HepG2 (cell line): ENCODE measurements around the gene ZFAND4. TPM values are rescaled to one million over a fixed set of nuclear protein-coding genes. Genes with fewer than 3 reads are reported as not detected.

Experiments
- AHR ChIP-seq: IDR thresholded peaks from 2 replicates; pipeline ENCODE4 v1.6.1; 2018; ENCODE audit warnings: missing genetic modification reagents, missing compliant biosample characterization
- ARID4A ChIP-seq: sonication (generic); formaldehyde crosslinking; IDR thresholded peaks from 2 replicates; pipeline ENCODE4 v1.5.0; 2020; ENCODE audit warnings: mild to moderate bottlenecking, missing genetic modification reagents, borderline replicate concordance
- CEBPG ChIP-seq: IDR thresholded peaks from 2 replicates; pipeline ENCODE4 v1.6.1; 2016
- DNMT3B ChIP-seq: conservative IDR thresholded peaks from 2 replicates; pipeline ENCODE4 v1.6.1; 2016; ENCODE audit warnings: missing biosample characterization, control low read depth
- FOSL1 ChIP-seq: sonication (generic); formaldehyde crosslinking; IDR thresholded peaks from 2 replicates; pipeline ENCODE4 v1.9.0; 2021; ENCODE audit warnings: missing genetic modification reagents, borderline replicate concordance
- FOXO1 ChIP-seq: sonication (generic); formaldehyde crosslinking; IDR thresholded peaks from 2 replicates; pipeline ENCODE4 v1.4.0; 2020; ENCODE audit warnings: missing genetic modification reagents
- GABPA ChIP-seq, 2 experiments: IDR thresholded peaks; 2 replicates each; pipeline ENCODE4 v1.6.1; 2011 to 2016; ENCODE audit warnings: low read depth in 2 of 2, low read length in 1 of 2, missing biosample characterization in 1 of 2, missing genetic modification characterization in 1 of 2
- IKZF1 ChIP-seq: fragments of 450-650 bp; IDR thresholded peaks from 2 replicates; pipeline ENCODE4 v1.7.1; 2016
- JDP2 ChIP-seq: sonication (generic); formaldehyde crosslinking; IDR thresholded peaks from 2 replicates; pipeline ENCODE4 v1.8.1; 2022; ENCODE audit warnings: missing genetic modification reagents, borderline replicate concordance
- MEIS2 ChIP-seq: sonication (generic); formaldehyde crosslinking; IDR thresholded peaks from 2 replicates; pipeline ENCODE4 v1.9.0; 2021; ENCODE audit warnings: mild to moderate bottlenecking, missing genetic modification reagents
- PATZ1 ChIP-seq: sonication (generic); formaldehyde crosslinking; IDR thresholded peaks from 2 replicates; pipeline ENCODE4 v1.4.0; 2020; ENCODE audit warnings: missing genetic modification reagents
- PCBP1 ChIP-seq: fragments of 200-400 bp; formaldehyde crosslinking; IDR thresholded peaks from 2 replicates; pipeline ENCODE4 v1.6.1; 2017; ENCODE audit warnings: mild to moderate bottlenecking, low read depth, low read length, borderline replicate concordance
- RAD51 ChIP-seq: fragments of 450-650 bp; IDR thresholded peaks from 2 replicates; pipeline ENCODE4 v1.6.1; 2016; ENCODE audit warnings: borderline replicate concordance
- SOX6 ChIP-seq, 2 experiments: fragments of 450-650 bp in 1 of 2; sonication (generic) in 1 of 2; formaldehyde crosslinking in 1 of 2; IDR thresholded peaks; 2 replicates each; pipeline versions ENCODE4 v1.4.0 to v1.6.1; 2017 to 2020; ENCODE audit warnings: antibody characterized with exemption in 1 of 2, mild to moderate bottlenecking in 1 of 2, missing genetic modification reagents in 1 of 2
- TBP ChIP-seq: sonication (generic); formaldehyde crosslinking; IDR thresholded peaks from 2 replicates; pipeline ENCODE4 v1.5.0; 2020; ENCODE audit warnings: missing genetic modification reagents
- ZBTB1 ChIP-seq: sonication (generic); formaldehyde crosslinking; IDR thresholded peaks from 2 replicates; pipeline ENCODE4 v1.4.0; 2020; ENCODE audit warnings: missing genetic modification reagents, borderline replicate concordance
- ZBTB21 ChIP-seq: sonication (generic); formaldehyde crosslinking; IDR thresholded peaks from 2 replicates; pipeline ENCODE4 v1.4.0; 2020; ENCODE audit warnings: missing genetic modification reagents
- ZNF124 ChIP-seq: sonication (generic); formaldehyde crosslinking; IDR thresholded peaks from 2 replicates; pipeline ENCODE4 v1.4.0; 2020; ENCODE audit warnings: missing genetic modification reagents
- ZNF207 ChIP-seq: fragments of 450-650 bp; IDR thresholded peaks from 2 replicates; pipeline ENCODE4 v1.6.1; 2016; ENCODE audit warnings: antibody characterized with exemption, borderline replicate concordance
- ZNF331 ChIP-seq: sonication (generic); formaldehyde crosslinking; IDR thresholded peaks from 2 replicates; pipeline ENCODE4 v1.4.0; 2020; ENCODE audit warnings: missing genetic modification reagents
- ZNF451 ChIP-seq: sonication (generic); formaldehyde crosslinking; IDR thresholded peaks from 2 replicates; pipeline ENCODE4 v1.5.0; 2020; ENCODE audit warnings: mild to moderate bottlenecking, missing genetic modification reagents
- ZNF552 ChIP-seq: sonication (generic); formaldehyde crosslinking; IDR thresholded peaks from 2 replicates; pipeline ENCODE4 v1.9.0; 2022; ENCODE audit warnings: missing genetic modification reagents, mild to moderate bottlenecking, borderline replicate concordance
- ZNF597 ChIP-seq: sonication (generic); formaldehyde crosslinking; IDR thresholded peaks from 2 replicates; pipeline ENCODE4 v1.5.0; 2020; ENCODE audit warnings: missing genetic modification reagents
- ZNF615 ChIP-seq: sonication (generic); formaldehyde crosslinking; IDR thresholded peaks from 2 replicates; pipeline ENCODE4 v1.5.0; 2020; ENCODE audit warnings: mild to moderate bottlenecking, missing genetic modification reagents, borderline replicate concordance
- polyA plus RNA-seq, 8 experiments: library from polyadenylated mRNA; depleted of rRNA in 3 of 8; stranded (reverse) in 7 of 8; unstranded in 1 of 8; fragments of >200 nt; fragmentation: Illumina TruSeq in 4 of 8; extraction: Trizol in 4 of 8; gene quantifications; 2 replicates each; pipeline versions ENCODE4 v1.2.1 to v1.2.3, GENCODE V29; 2011 to 2016; ENCODE audit warnings: low read depth in 4 of 8, missing spikeins in 1 of 8, mixed read lengths in 1 of 8; ENCODE audit not compliant: insufficient read depth in 1 of 8
- total RNA-seq, 5 experiments: library from RNA; depleted of rRNA; stranded (reverse); fragments of >200 nt; fragmentation: Illumina TruSeq; extraction: Trizol; gene quantifications; 2 replicates each; pipeline ENCODE4 v1.2.3, GENCODE V29; 2016; ENCODE audit warnings: low read depth in 1 of 5

Gene ZFAND4
- total and polyA plus RNA-seq, 2 of the 13 experiments (the other 11 are each of a cell fraction or from before 2014, with no cell fraction given) = 2.9 to 9.2 TPM

- TF ChIP-seq AHR (CRISPR knock-in tag) (peak; percentile 75; the same call in 1 of the 2 replicates), ZNF451 (no peak), ARID4A (peak; percentile 70), ZNF207 (no peak), SOX6 (IDR thresholded peaks at IDR 0.05) (no peak), SOX6 (CRISPR knock-in tag; IDR thresholded peaks at IDR 0.05) (peak; percentile 71), PATZ1 (CRISPR knock-in tag) (peak; percentile 73), ZNF597 (CRISPR knock-in tag) (no peak), ZBTB21 (no peak), MEIS2 (no peak; the same call in 1 of the 2 replicates), GABPA (IDR thresholded peaks at IDR 0.05; ENCODE audit: low read depth, low read length) (peak; percentile 73), GABPA (CRISPR knock-in tag; IDR thresholded peaks at IDR 0.05; ENCODE audit: low read depth) (peak; percentile 50; the same call in 1 of the 2 replicates), RAD51 (no peak), FOSL1 (CRISPR knock-in tag) (no peak), ZNF331 (CRISPR knock-in tag) (peak; percentile 45), PCBP1 (no peak), ZNF552 (CRISPR knock-in tag) (no peak), ZNF615 (CRISPR knock-in tag) (no peak), ZNF124 (no peak), FOXO1 (CRISPR knock-in tag) (0 out of 2 replicates have a peak, but pooled peaks have one; percentile 34), JDP2 (no peak), ZBTB1 (CRISPR knock-in tag) (no peak), IKZF1 (no peak), TBP (CRISPR knock-in tag) (no peak), DNMT3B (no peak), CEBPG (no peak)
Observed at GRCh38 chr10:45672181-45673073, at the start of gene ZFAND4 (continued).
